Activated CD4-positive, alpha-beta T cell treated with anti-CD3 and anti-CD28 coated beads, Interleukin-2, amount 10 ng/mL, durations not matched to agents 24 days and 14 days (primary cell): ENCODE measurements around the gene BACH1. TPM values are rescaled to one million over a fixed set of nuclear protein-coding genes. Genes with fewer than 3 reads are reported as not detected.

Experiments
- DNase-seq: peaks from one replicate; pipeline ENCODE4 v3.0.0; 2022
- H3K27ac Mint-ChIP-seq: one replicate; pipeline ENCODE4 v1.8.0; 2022; ENCODE audit warnings: mild to moderate bottlenecking, mixed read lengths
- H3K27me3 Mint-ChIP-seq: one replicate; pipeline ENCODE4 v1.8.0; 2022; ENCODE audit warnings: mixed read lengths
- H3K36me3 Mint-ChIP-seq: one replicate; pipeline ENCODE4 v1.8.0; 2022; ENCODE audit warnings: low read depth, mild to moderate bottlenecking, mixed read lengths
- H3K4me1 Mint-ChIP-seq: one replicate; pipeline ENCODE4 v1.8.0; 2021; ENCODE audit warnings: mixed read lengths
- H3K4me3 Mint-ChIP-seq: one replicate; pipeline ENCODE4 v1.8.0; 2022; ENCODE audit warnings: mild to moderate bottlenecking, moderate library complexity, mixed read lengths
- H3K9me3 Mint-ChIP-seq: one replicate; pipeline ENCODE4 v1.8.0; 2021; ENCODE audit warnings: mixed read lengths
- intact Hi-C: fragments of 100-400 bp; cut with micrococcal nuclease; formaldehyde crosslinking; loops from one replicate; pipeline ENCODE4 v1.15.1; 2023
- total RNA-seq: library from RNA; stranded (reverse); gene quantifications from 2 replicates; pipeline ENCODE4 v1.2.3, GENCODE V29; 2022

Gene BACH1
- total RNA-seq, 1 donor from 2014 or later = 21.5 TPM

DNA sequence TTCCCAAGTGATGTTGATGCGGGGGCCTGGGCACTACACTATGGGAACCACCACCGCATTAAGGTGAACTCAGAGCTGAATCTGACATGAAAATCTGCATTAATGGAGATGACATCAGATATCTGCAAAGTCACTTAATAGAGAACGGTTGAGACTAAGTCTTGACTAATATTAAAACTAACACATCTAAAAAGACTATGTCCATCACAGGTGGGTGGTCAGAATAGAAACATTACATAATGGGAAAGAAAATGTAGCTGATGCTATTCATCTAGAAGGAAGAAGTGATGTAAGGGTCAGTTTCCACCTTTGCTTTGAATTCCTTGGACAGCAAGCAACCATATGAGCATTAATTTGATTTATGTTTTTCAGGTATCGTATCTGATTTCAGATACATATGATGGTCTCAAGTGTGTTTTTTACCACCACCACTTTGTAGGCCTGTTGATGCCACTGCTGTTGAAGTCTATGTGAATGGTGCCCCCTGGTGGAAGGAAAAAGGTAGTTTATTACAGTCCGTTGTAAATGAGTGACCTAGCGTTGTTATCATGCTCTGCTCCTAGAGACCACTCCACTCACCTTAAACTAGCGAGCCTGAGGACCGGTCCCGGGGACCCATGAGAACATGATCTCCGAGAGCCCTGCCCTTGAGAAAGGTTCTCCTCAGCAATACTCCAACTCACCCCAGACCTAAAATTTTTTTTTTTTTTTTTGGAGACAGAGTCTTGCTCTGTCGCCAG lies 73.5 kb downstream of the BACH1 start:
- Mint-ChIP-seq H3K27ac (peak overlapping the region; percentile 57), H3K36me3 (peaks cover 7% of the 10 kb centered on the region), H3K9me3 (no peaks in the 10 kb centered on the region), H3K27me3 (no peaks in the 10 kb centered on the region), H3K4me1 (peaks cover 18% of the 10 kb centered on the region), H3K4me3 (no peak overlapping the region)
- intact Hi-C loops = loop anchor here (1.0 to 5.0 kb wide), 3 partner anchors 35 to 282 kb away; no protein-coding TSS in a partner anchor
- DNase-seq = peak; percentile 89

DNA sequence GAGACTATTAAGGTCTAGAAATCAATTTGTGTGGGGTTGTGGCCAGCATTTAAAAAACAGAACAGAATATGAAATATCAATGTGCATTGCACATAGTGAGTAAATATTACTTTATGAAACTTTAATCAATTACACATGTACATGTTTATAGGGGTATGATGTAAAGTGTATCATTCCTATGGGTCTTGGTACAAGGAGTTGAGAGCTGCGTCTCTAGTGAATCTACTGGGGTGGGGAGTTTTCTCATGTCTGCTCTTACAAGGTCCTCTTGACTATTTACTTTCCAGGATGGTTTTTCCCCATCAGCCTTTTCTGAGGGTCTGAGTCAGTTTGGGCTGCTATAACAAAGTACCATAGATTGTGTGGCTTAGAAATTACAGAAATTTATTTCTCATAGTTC lies 75.8 kb downstream of the BACH1 start:
- no peak overlapping the region for H3K27ac Mint-ChIP-seq
- intact Hi-C loops = loop anchor here (5.0 kb wide), 1 partner anchor 37 kb away; no protein-coding TSS in a partner anchor

DNA sequence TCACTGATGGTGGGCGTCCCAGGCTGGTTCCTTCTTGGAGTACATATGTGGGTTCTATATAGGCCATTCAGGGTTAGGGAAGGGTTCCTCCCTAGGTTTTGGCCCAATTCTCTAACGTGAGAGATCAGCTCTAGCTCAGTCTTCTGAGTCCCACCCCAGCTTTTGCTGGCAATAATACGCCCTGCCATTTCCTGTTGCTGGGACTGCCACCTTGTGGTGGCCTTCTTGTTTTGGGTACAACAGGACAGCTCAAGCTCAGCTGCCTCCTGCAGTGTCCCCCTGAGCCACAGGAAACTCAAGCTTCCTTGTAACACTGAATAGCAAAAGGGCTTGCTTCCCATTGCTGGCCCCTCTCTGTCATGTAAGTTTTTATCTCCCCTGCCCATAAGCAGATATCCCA lies 77.8 kb downstream of the BACH1 start:
- no peak overlapping the region for H3K4me3 Mint-ChIP-seq
- peaks cover 2% of the 10 kb centered on the region for H3K36me3 Mint-ChIP-seq
- no peaks in the 10 kb centered on the region for H3K27me3 Mint-ChIP-seq
- intact Hi-C loops = no loop called here
- H3K9me3 Mint-ChIP-seq = no peaks in the 10 kb centered on the region
- H3K4me1 Mint-ChIP-seq = peaks cover 11% of the 10 kb centered on the region
- no peak overlapping the region for H3K27ac Mint-ChIP-seq
- DNase-seq = peak; percentile 83

More for the DNA sequence above, 75.8 kb downstream of the BACH1 start:
- no peak for DNase-seq
- Mint-ChIP-seq H3K36me3 (peaks cover 4% of the 10 kb centered on the region), H3K4me1 (peaks cover 18% of the 10 kb centered on the region), H3K27me3 (no peaks in the 10 kb centered on the region), H3K4me3 (no peak overlapping the region), H3K9me3 (no peaks in the 10 kb centered on the region)

DNA sequence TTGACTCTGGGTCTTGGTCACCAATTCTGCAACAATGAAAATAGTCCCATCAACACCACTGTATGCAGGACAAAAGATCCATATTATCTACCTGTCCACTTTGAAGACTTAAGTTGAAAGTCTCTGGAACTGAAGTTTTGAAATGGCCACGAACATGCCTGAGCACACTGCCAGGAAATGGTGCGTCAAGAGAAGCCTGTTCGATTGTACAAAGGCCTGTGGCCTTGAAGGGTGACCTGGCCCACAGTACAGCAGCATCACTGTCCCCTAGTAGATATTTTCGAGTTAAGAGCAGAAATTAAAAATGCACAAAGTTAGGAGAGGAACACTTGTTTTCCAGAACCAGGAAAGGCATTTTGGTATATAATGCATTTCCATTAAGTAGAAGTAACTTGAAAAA lies 78.5 kb downstream of the BACH1 start:
- intact Hi-C loops = no loop called here
- H3K9me3 Mint-ChIP-seq = no peaks in the 10 kb centered on the region
- no peak overlapping the region for H3K4me3 Mint-ChIP-seq
- H3K27me3 Mint-ChIP-seq = no peaks in the 10 kb centered on the region
- H3K4me1 Mint-ChIP-seq = peaks cover 6% of the 10 kb centered on the region
- DNase-seq = no peak
- H3K36me3 Mint-ChIP-seq = peaks cover 2% of the 10 kb centered on the region
- no peak overlapping the region for H3K27ac Mint-ChIP-seq

DNA sequence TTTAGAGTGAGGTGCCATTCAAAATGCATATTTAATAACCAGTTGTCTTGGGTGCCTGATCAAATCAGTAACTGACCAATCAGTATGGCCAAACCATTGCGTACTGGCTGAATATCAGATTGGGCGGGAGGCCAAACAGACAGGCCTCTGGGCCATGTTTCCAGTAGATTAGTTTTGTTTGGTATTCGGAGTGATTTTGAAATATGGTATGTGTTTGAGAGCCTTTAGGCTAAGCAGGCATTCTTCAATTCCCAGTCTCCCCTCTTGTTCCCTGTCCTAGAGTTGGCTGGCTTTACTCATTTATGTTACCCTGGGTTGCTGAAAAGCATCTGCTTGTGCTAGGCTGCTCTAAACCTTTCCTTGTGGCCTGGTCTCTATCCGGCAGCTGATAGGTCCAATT lies 80.1 kb downstream of the BACH1 start:
- peaks cover 5% of the 10 kb centered on the region for H3K4me1 Mint-ChIP-seq
- no peak overlapping the region for H3K4me3 Mint-ChIP-seq
- no peaks in the 10 kb centered on the region for H3K9me3 Mint-ChIP-seq
- no peaks in the 10 kb centered on the region for H3K27me3 Mint-ChIP-seq
- no peaks in the 10 kb centered on the region for H3K36me3 Mint-ChIP-seq
- DNase-seq = no peak
- intact Hi-C loops = no loop called here
- H3K27ac Mint-ChIP-seq = no peak overlapping the region

DNA sequence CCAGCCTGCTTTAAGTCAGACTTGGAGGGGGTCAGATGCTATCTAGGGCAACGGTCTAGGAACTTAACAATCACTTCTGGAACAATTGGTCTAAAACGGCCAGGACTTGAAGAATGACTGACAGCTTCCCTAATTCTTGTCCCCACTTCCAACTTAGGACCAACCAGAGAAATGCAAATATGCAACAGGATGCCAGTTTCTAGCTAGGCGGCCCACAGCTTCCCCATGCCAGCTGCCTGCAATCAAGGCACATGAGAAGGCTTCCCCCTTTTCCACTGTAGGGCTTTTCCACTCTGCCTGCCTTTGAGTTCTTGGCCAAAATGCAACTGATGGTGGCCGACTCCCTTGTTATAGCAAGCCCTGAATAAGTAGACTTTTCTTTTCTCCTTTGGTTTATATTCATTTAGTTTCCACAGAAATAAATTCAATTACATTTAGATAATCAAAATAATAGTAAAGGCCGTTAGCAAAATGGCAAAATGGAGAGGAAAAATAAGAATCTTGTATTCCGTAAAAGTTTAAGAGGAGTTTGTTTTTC lies 80.9 kb downstream of the BACH1 start:
- no peaks in the 10 kb centered on the region for H3K9me3 Mint-ChIP-seq
- no peaks in the 10 kb centered on the region for H3K36me3 Mint-ChIP-seq
- no peak for DNase-seq
- H3K27ac Mint-ChIP-seq = no peak overlapping the region
- H3K4me1 Mint-ChIP-seq = peaks cover 5% of the 10 kb centered on the region
- intact Hi-C loops = no loop called here
- H3K27me3 Mint-ChIP-seq = no peaks in the 10 kb centered on the region
- H3K4me3 Mint-ChIP-seq = no peak overlapping the region

DNA sequence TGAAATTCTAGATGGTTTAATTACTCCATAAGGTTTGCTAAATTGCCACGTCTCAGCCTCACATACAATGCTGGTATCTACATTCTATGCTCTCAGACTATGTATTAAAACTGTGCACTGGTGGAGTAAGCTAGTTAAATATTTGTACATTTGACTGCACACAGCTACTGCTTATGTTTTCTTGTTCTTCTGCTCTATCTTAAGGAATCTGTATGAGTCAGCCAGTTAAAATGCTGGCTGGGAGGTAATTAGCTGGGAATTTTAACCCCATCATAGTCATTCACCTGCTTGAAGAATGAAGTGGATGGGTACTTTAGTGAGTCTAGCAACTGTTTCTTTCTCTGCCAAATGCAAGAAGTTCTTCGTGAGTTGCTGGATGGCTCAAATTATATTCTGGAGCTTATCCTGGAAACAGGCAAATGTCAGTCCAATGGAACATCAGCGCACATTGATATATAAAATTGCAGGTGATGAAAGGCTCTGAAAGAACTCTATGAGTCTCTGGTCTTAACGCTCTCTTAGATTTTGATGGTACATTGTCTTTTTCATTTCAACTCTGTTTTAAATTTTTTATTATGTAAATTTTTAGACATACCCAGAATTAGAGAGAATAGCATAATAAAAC lies 83.4 kb downstream of the BACH1 start:
- intact Hi-C loops = no loop called here
- no peak overlapping the region for H3K4me3 Mint-ChIP-seq
- no peak overlapping the region for H3K27ac Mint-ChIP-seq
- no peak for DNase-seq
- H3K27me3 Mint-ChIP-seq = no peaks in the 10 kb centered on the region
- H3K4me1 Mint-ChIP-seq = no peaks in the 10 kb centered on the region
- no peaks in the 10 kb centered on the region for H3K36me3 Mint-ChIP-seq
- H3K9me3 Mint-ChIP-seq = no peaks in the 10 kb centered on the region

DNA sequence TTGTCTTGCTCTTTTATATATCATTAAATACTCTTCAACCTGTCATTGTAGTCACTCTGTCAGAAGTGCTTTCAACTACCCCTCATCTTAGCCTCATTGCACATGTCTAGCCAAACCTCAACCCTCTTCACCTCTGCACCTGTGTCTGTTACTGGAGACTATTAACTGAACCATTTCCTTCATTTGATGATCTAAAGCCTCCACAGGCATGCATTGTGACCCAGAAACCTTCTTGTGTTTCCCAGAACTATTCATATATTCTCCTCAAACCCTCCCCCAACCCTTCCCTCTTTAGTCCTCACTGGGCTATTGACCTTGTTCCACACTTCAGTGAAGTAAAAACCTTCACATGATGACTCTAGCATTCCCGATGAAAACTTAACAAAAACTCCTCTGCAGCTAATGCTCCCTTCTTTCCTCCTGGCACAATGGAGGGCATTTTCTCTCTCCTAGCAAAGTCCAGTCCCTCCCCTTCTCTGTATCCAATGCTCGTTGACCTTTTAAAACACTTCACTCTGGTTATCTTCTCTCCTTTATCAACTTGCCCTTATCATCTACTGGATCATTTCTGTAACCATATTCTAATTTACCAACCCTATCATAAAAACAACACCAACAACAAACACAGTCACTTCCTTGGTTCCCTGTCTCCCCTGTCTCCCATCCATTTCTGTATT lies 86.1 kb downstream of the BACH1 start:
- intact Hi-C loops = no loop called here
- H3K27ac Mint-ChIP-seq = no peak overlapping the region
- DNase-seq = no peak

DNA sequence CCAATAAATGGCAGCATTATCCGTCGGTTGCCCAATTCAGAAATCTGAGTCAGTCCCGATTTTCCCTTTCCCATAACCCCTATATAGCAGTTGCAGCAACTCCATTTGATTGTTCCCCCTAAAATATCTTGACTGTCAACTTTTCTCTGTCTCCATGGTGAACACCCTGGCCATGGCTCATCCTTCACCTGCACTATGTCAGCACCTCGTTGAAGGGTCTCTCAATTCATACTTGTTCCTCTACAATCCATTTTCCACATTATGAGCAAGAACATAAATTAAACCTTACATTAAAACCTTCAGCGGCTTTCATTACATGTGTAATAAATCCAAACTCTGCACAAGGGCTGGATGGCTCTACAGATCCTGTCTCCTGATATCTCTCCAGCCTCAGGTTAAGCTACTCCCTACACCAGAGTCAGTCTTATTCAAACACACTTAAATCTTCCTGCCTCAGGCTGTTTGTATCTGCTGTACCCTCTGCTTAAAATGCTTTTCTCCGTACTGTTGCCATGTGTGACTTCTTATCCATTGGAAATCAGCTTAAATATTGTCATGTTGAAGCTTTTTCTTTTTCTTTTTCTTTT lies 87.3 kb downstream of the BACH1 start:
- intact Hi-C loops = no loop called here
- no peaks in the 10 kb centered on the region for H3K27me3 Mint-ChIP-seq
- H3K36me3 Mint-ChIP-seq = no peaks in the 10 kb centered on the region
- DNase-seq = no peak
- no peaks in the 10 kb centered on the region for H3K4me1 Mint-ChIP-seq
- no peak overlapping the region for H3K4me3 Mint-ChIP-seq
- H3K9me3 Mint-ChIP-seq = no peaks in the 10 kb centered on the region
- H3K27ac Mint-ChIP-seq = no peak overlapping the region

More for the DNA sequence above, 86.1 kb downstream of the BACH1 start:
- no peak overlapping the region for H3K4me3 Mint-ChIP-seq
- H3K4me1 Mint-ChIP-seq = no peaks in the 10 kb centered on the region
- no peaks in the 10 kb centered on the region for H3K27me3 Mint-ChIP-seq
- H3K9me3 Mint-ChIP-seq = no peaks in the 10 kb centered on the region
- no peaks in the 10 kb centered on the region for H3K36me3 Mint-ChIP-seq

DNA sequence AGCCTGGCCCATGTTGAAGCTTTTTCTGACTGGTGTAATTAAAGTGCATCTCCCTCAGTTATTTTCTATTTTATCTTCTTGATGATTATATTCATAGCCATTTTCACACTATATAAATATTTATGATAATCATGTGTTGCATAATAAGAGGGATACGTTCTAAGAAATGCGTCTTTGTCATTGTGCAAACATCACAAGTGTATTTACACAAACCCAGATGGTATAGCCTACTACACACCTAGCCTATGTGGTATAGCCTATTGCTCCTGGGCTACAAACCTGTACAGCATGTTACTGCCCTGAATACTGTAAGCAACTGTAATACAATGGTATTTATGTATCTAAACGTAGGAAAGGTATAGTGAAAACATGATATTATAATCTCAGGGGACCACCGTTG lies 88.1 kb downstream of the BACH1 start:
- no peaks in the 10 kb centered on the region for H3K9me3 Mint-ChIP-seq
- H3K4me3 Mint-ChIP-seq = no peak overlapping the region
- peaks cover 2% of the 10 kb centered on the region for H3K27me3 Mint-ChIP-seq
- no peak overlapping the region for H3K27ac Mint-ChIP-seq
- H3K36me3 Mint-ChIP-seq = peaks cover 3% of the 10 kb centered on the region
- no peaks in the 10 kb centered on the region for H3K4me1 Mint-ChIP-seq
- intact Hi-C loops = no loop called here
- no peak for DNase-seq

DNA sequence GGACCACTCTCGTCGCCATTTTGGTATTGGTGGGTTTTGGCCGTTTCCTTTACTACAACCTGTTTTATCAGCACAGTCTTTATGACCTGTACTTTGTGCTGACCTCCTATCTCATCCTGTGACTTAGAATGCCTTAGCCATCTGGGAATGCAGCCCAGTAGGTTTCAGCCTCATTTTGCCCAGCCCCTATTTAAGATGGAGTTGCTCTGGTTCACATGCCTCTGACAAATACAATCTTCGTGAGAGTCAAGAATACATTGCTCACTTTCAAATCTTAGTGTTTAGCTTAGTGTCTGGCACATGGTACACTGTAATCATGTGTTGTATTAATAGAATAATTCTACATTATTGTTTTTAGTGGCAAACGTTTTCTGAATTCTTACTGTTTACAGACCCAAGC lies 88.9 kb downstream of the BACH1 start:
- no peak overlapping the region for H3K27ac Mint-ChIP-seq
- no peak overlapping the region for H3K4me3 Mint-ChIP-seq
- intact Hi-C loops = no loop called here
- H3K9me3 Mint-ChIP-seq = no peaks in the 10 kb centered on the region
- no peak for DNase-seq
- H3K36me3 Mint-ChIP-seq = peaks cover 3% of the 10 kb centered on the region
- peaks cover 2% of the 10 kb centered on the region for H3K27me3 Mint-ChIP-seq
- no peaks in the 10 kb centered on the region for H3K4me1 Mint-ChIP-seq

DNA sequence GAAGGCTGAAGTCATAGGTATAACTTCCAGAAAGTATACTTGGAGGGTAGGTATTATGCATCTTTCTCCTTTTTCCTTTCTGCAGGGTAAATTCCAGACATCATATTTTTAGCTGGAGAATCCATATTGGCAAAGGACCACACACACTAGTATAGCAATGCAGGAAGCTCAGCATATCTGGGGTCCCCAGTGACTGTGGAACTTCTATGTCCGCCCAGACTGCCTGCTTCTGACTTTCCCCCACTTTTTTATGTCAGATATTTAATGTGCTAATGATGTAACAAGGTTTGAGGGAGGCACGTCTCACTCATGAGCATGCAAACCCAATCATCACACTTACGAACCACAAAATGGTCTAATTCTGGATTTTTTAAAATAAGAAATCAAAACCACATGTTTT lies 90.4 kb downstream of the BACH1 start:
- H3K27ac Mint-ChIP-seq = no peak overlapping the region
- no peak overlapping the region for H3K4me3 Mint-ChIP-seq
- no peak for DNase-seq
- no peaks in the 10 kb centered on the region for H3K4me1 Mint-ChIP-seq
- intact Hi-C loops = no loop called here
- H3K36me3 Mint-ChIP-seq = peaks cover 3% of the 10 kb centered on the region
- H3K9me3 Mint-ChIP-seq = no peaks in the 10 kb centered on the region
- peaks cover 2% of the 10 kb centered on the region for H3K27me3 Mint-ChIP-seq

DNA sequence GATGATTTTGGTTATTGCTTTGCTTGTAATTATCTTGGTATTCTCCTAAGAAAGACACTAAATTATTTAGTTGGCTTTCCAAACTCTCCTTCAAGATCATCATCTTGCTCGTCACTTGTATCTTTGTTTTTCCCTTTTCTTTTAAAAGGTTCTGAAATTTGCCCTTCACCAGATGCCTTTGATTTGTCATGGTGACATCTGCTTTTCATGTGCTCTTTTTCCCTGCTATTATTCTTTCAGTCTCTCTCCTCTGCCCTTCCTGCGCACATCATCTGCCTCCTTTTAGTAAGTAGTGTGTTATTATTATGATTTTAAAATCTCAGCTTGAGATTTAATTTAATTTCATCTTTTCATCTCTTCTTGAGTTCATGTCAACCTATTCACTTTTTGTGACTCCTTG lies 92.1 kb downstream of the BACH1 start:
- Mint-ChIP-seq H3K4me3 (no peak overlapping the region), H3K9me3 (no peaks in the 10 kb centered on the region), H3K36me3 (peaks cover 3% of the 10 kb centered on the region), H3K4me1 (no peaks in the 10 kb centered on the region), H3K27me3 (peaks cover 2% of the 10 kb centered on the region), H3K27ac (no peak overlapping the region)
- intact Hi-C loops = no loop called here
- no peak for DNase-seq

DNA sequence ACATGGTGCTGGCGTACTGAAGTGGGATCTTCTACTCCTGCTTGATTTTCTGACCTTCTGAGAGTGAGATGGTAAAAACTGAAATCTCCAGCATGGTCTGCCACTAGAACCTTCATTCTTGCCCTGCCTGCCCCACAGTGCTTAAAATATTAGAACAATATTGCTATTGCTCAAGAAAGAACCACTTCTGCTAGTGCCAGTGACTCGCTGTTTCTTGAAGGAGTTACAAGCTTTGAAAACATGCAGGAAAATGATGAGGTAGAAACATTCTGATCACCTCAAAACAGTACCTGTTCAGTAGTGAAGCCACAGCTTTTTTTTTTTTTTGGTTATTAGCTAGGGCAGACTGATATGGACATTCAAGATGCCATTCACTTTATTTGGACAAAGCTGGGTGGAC lies 95.3 kb downstream of the BACH1 start:
- no peak overlapping the region for H3K27ac Mint-ChIP-seq
- H3K9me3 Mint-ChIP-seq = peaks cover 5% of the 10 kb centered on the region
- no peak for DNase-seq
- no peak overlapping the region for H3K4me3 Mint-ChIP-seq
- no peaks in the 10 kb centered on the region for H3K4me1 Mint-ChIP-seq
- peaks cover 2% of the 10 kb centered on the region for H3K27me3 Mint-ChIP-seq
- intact Hi-C loops = no loop called here
- H3K36me3 Mint-ChIP-seq = peaks cover 5% of the 10 kb centered on the region
